Natural killer cell (primary cell): Measurements from ENCODE around the gene HIGD2A. TPM values are rescaled to one million over a fixed set of nuclear protein-coding genes. Genes with fewer than 3 reads are reported as not detected.

ENCODE experiments used
- ATAC-seq, 3 donors: fragments of 150-1000 bp in 2 of 3; fragments of 200-7000 bp in 1 of 3; cut with Tn5 transposase; 1 replicate in 1 of 3; 2 replicates in 2 of 3; pipeline ENCODE4 v1.10.0; 2021; ENCODE audit warnings: mild to moderate bottlenecking in 2 of 3, moderate library complexity in 2 of 3
- DNase-seq, 2 donors: peaks; one replicate each; pipeline versions ENCODE4 v3.0.0 to v3.0.0-alpha.2; 2013 to 2021; ENCODE audit warnings: mixed read lengths in 1 of 2
- H3K27ac ChIP-seq: one replicate; pipeline ENCODE4 v1.5.1; 2013; ENCODE audit warnings: mild to moderate bottlenecking, low read length
- H3K27me3 ChIP-seq: one replicate; pipeline ENCODE4 v1.6.1; 2013; ENCODE audit warnings: low read length; ENCODE audit not compliant: control insufficient read depth, insufficient read depth
- H3K36me3 ChIP-seq: one replicate; pipeline ENCODE4 v1.6.1; 2013; ENCODE audit warnings: low read length; ENCODE audit not compliant: control insufficient read depth, insufficient read depth
- H3K4me1 ChIP-seq: one replicate; pipeline ENCODE4 v1.6.1; 2013; ENCODE audit warnings: low read length; ENCODE audit not compliant: control insufficient read depth, insufficient read depth
- H3K4me3 ChIP-seq: one replicate; pipeline ENCODE4 v1.5.1; 2013; ENCODE audit warnings: low read length
- H3K9me3 ChIP-seq: one replicate; pipeline ENCODE4 v1.6.1; 2013; ENCODE audit warnings: low read length; ENCODE audit not compliant: control insufficient read depth, insufficient read depth
- H3K27ac Mint-ChIP-seq, 2 donors: one replicate each; pipeline ENCODE4 v1.8.0; 2022; ENCODE audit warnings: mild to moderate bottlenecking in 2 of 2, mixed read lengths in 2 of 2, moderate library complexity in 1 of 2
- H3K27me3 Mint-ChIP-seq, 2 donors: one replicate each; pipeline ENCODE4 v1.8.0; 2022; ENCODE audit warnings: low read depth in 2 of 2, mixed read lengths in 2 of 2
- H3K36me3 Mint-ChIP-seq: one replicate; pipeline ENCODE4 v1.8.0; 2022; ENCODE audit warnings: mixed read lengths
- H3K4me1 Mint-ChIP-seq, 2 donors: one replicate each; pipeline ENCODE4 v1.8.0; 2022; ENCODE audit warnings: mixed read lengths in 2 of 2
- H3K4me3 Mint-ChIP-seq: one replicate; pipeline ENCODE4 v1.8.0; 2022; ENCODE audit warnings: mild to moderate bottlenecking, moderate library complexity, mixed read lengths
- H3K9me3 Mint-ChIP-seq, 2 donors: one replicate each; pipeline ENCODE4 v1.8.0; 2022; ENCODE audit warnings: mixed read lengths in 2 of 2
- CTCF ChIP-seq: fragments of 200-600 bp; IDR thresholded peaks from one replicate; pipeline ENCODE4 v1.8.0; 2022; ENCODE audit warnings: antibody characterized with exemption
- WGBS: methylation state at CpG from one replicate; pipeline ENCODE4 v1.1.7; 2013; ENCODE audit warnings: missing lambda C conversion rate; ENCODE audit not compliant: insufficient coverage; 5-methylcytosine and 5-hydroxymethylcytosine counted together
- intact Hi-C: fragments of 100-400 bp; cut with micrococcal nuclease; formaldehyde crosslinking; loops from one replicate; pipeline ENCODE4 v1.14.2; 2022
- total RNA-seq, 4 donors: library from RNA; stranded (reverse); fragments of 120-200 nt in 1 of 4; gene quantifications; one replicate each; pipeline versions ENCODE4 v1.2.3 to v1.2.4, GENCODE V29; 2013 to 2022

Gene HIGD2A
- total RNA-seq, 3 donors from 2014 or later (not counting 1 experiment from before 2014, with no cell fraction given), result 83.5 to 90.2 (median 86.2) TPM

DNA sequence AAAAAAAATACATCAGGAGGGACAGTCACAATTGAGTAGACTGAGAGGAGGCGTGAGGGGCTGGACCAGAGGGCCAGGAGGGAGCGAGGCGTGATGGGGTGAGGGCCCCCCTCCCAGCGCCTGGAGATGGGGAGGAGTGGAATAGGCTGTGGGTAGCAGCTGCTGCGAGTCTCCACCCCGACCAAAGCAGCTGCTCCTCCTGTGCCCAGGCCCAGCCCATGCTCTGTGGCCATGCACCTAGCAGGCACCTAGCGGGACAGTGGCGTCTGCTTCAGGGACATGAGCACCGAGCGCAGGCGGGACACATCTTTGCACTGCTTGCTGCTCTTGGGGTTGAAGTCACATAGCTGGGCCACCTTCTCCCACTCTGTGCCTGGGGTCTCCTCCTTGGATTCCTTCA, 4.0 kb downstream of the HIGD2A start:
- DNase-seq (no peak), ATAC-seq (no peak)
- no peaks in the 10 kb centered on the region for H3K9me3 ChIP-seq
- intact Hi-C loops, result no loop called here
- Mint-ChIP-seq H3K36me3 (no peaks in the 10 kb centered on the region), H3K4me3 (no peak overlapping the region), H3K27me3 (no peaks in the 10 kb centered on the region), H3K27ac (peak overlapping the region in 1 of 2 donors; percentile 38), H3K9me3 (no peaks in the 10 kb centered on the region), H3K4me1 (peaks cover 14 to 18% of the 10 kb centered on the region in 2 donors)
- no peak overlapping the region for H3K27ac ChIP-seq
- WGBS, result 93% methylated on average over 11 of the region's 11 CpGs
- TF ChIP-seq CTCF, result no peak
- H3K4me1 ChIP-seq, result peaks cover 18% of the 10 kb centered on the region
- peaks cover 18% of the 10 kb centered on the region for H3K36me3 ChIP-seq
- H3K4me3 ChIP-seq, result no peak overlapping the region
- H3K27me3 ChIP-seq, result no peaks in the 10 kb centered on the region

- Mint-ChIP-seq H3K4me3 (no peak overlapping the region), H3K9me3 (no peaks in the 10 kb centered on the region), H3K27ac (no peak overlapping the region), H3K4me1 (peaks cover 0 to 5% of the 10 kb centered on the region in 2 donors), H3K36me3 (no peaks in the 10 kb centered on the region), H3K27me3 (no peaks in the 10 kb centered on the region)
- H3K4me1 ChIP-seq, result peaks cover 11% of the 10 kb centered on the region
- peaks cover 18% of the 10 kb centered on the region for H3K36me3 ChIP-seq
- 98% methylated on average over 8 of the region's 9 CpGs for WGBS
- intact Hi-C loops, result no loop called here
- H3K27me3 ChIP-seq, result no peaks in the 10 kb centered on the region
- H3K27ac ChIP-seq, result no peak overlapping the region
- H3K4me3 ChIP-seq, result no peak overlapping the region
- no peak for DNase-seq
- no peak for ATAC-seq
- H3K9me3 ChIP-seq, result no peaks in the 10 kb centered on the region
- no peak for TF ChIP-seq CTCF
Observed at GRCh38 chr5:176394096-176394495, 5.5 kb downstream of the HIGD2A start.

DNA sequence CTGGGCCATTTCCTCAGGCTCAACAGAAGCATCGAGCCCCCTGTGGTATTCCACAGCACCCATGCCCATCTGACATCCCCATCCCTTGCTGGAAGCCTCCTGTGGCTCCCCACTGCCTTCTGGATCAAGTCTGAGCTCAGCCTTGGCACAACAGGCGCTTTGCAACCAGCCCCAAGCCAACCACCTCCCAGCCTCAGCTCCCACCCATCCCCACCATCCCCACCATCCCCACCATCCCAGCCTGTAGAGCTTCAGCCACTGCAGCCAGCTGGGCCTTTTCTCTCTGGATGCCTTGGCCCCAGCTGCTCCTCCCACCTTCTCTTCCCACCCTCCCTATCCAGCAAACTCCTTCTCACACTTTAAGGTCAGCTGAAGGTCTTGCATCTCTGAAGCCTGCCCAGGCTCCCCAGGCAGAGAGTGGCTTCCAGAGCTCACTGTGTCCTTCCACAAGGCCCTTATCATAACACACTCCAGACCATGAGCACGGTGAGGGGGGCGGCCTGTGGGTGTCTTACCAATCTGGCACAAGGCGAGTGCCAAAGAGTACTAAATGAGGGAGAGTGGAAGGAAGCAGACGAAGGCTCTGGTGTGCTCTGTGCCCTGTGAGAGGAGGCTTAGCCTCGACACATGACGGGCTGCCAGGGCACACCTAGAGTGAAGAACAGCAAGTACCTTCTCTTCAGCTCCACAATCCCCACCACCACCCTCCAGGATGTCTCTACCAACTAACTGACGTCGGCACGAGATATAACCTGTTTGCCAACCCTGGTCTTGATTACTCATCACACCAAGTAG, 6.5 kb downstream of the HIGD2A start:
- Mint-ChIP-seq H3K36me3 (no peaks in the 10 kb centered on the region), H3K27ac (no peak overlapping the region), H3K9me3 (no peaks in the 10 kb centered on the region), H3K27me3 (no peaks in the 10 kb centered on the region), H3K4me3 (no peak overlapping the region), H3K4me1 (no peaks in the 10 kb centered on the region)
- DNase-seq (no peak), ATAC-seq (no peak)
- intact Hi-C loops, result no loop called here
- peaks cover 2% of the 10 kb centered on the region for H3K4me1 ChIP-seq
- no peak overlapping the region for H3K27ac ChIP-seq
- no peaks in the 10 kb centered on the region for H3K27me3 ChIP-seq
- 97% methylated on average over 11 of the region's 11 CpGs for WGBS
- TF ChIP-seq CTCF, result no peak
- no peaks in the 10 kb centered on the region for H3K9me3 ChIP-seq
- H3K36me3 ChIP-seq, result peaks cover 18% of the 10 kb centered on the region
- no peak overlapping the region for H3K4me3 ChIP-seq

- no peak for ATAC-seq
- no peak for DNase-seq
- Histone ChIP-seq H3K4me1 (no peaks in the 10 kb centered on the region), H3K9me3 (no peaks in the 10 kb centered on the region), H3K4me3 (no peak overlapping the region), H3K36me3 (peaks cover 18% of the 10 kb centered on the region), H3K27ac (no peak overlapping the region), H3K27me3 (no peaks in the 10 kb centered on the region)
- H3K4me1 Mint-ChIP-seq, result no peaks in the 10 kb centered on the region
- H3K27ac Mint-ChIP-seq, result no peak overlapping the region
- no peaks in the 10 kb centered on the region for H3K36me3 Mint-ChIP-seq
- H3K4me3 Mint-ChIP-seq, result no peak overlapping the region
- no peak for TF ChIP-seq CTCF
- intact Hi-C loops, result no loop called here
- no peaks in the 10 kb centered on the region for H3K9me3 Mint-ChIP-seq
- H3K27me3 Mint-ChIP-seq, result no peaks in the 10 kb centered on the region
- WGBS, result 96% methylated on average over 6 of the region's 6 CpGs
Observed at GRCh38 chr5:176396330-176396729, 7.8 kb downstream of the HIGD2A start.
